ENCODE data around the gene AFF3. TPM values are rescaled to one million over a fixed set of nuclear protein-coding genes. Genes with fewer than 3 reads are reported as not detected.
"Not testable (repeated sequence)": the region's sequence is repeated elsewhere in the genome, so short reads cannot be mapped to it uniquely, and the experiment has no call there.

The AFF3 gene
- total RNA-seq, 4 donors from 2014 or later: 2.1 to 7.3 (median 3.5) TPM

DNA sequence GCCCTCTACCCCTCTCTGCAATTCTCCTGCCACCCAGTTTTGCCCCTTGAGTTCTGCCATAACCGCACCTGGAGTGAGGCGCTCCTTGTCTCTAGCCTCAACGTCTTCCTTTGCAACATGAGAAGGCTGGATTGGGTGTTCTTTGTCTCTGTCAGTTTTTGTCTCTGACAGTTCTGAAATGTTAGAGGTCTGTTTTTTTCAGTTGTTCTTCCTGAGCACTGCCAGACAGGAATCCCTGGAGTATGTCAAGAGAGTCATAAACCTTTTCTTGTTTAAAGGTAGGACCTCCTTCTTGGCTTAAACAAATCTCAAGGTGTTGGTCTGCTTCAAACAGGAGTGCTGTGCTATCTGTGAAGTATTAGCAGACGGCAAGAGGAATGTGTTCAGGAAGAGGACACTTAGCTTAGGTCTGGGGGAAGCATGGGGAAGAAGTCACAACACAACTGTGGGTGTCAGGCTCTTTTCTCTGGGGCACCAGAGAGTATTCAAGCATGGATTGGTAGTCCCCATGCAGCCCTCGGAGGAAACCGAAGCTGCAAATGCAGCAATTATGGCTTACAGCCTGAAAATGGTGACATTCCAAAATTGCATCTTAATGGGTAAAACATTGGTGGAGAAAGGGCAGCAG is 32.3 kb downstream of the AFF3 start:
- 72 to 78% methylated on average over 6 of the region's 6 CpGs for WGBS, 2 donors
- no peak overlapping the region for H3K4me3 ChIP-seq (ENCODE audit: low read depth, poor library complexity, severe bottlenecking)
- intact Hi-C loops (cut with DNase I; ENCODE audit: low total_unique reads): no loop called here
- TF ChIP-seq, protein P1, sequence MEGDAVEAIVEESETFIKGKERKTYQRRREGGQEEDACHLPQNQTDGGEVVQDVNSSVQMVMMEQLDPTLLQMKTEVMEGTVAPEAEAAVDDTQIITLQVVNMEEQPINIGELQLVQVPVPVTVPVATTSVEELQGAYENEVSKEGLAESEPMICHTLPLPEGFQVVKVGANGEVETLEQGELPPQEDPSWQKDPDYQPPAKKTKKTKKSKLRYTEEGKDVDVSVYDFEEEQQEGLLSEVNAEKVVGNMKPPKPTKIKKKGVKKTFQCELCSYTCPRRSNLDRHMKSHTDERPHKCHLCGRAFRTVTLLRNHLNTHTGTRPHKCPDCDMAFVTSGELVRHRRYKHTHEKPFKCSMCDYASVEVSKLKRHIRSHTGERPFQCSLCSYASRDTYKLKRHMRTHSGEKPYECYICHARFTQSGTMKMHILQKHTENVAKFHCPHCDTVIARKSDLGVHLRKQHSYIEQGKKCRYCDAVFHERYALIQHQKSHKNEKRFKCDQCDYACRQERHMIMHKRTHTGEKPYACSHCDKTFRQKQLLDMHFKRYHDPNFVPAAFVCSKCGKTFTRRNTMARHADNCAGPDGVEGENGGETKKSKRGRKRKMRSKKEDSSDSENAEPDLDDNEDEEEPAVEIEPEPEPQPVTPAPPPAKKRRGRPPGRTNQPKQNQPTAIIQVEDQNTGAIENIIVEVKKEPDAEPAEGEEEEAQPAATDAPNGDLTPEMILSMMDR (IDR thresholded peaks at IDR 0.05): no peak
- no peak for TF ChIP-seq POLR2A (IDR thresholded peaks at IDR 0.05)
- no peak for DNase-seq (ENCODE audit: low spot score in 2 of 2)

- intact Hi-C loops (cut with DNase I; ENCODE audit: low total_unique reads); DNase-seq (ENCODE audit: low spot score in 2 of 2); H3K4me3 ChIP-seq (ENCODE audit: low read depth, poor library complexity, severe bottlenecking): not testable (repeated sequence)
- 65 to 77% methylated on average over 3 of the region's 3 CpGs for WGBS, 2 donors
These were observed 33.8 kb downstream of the AFF3 start for GRCh38 chr2:100108648-100109020.

DNA sequence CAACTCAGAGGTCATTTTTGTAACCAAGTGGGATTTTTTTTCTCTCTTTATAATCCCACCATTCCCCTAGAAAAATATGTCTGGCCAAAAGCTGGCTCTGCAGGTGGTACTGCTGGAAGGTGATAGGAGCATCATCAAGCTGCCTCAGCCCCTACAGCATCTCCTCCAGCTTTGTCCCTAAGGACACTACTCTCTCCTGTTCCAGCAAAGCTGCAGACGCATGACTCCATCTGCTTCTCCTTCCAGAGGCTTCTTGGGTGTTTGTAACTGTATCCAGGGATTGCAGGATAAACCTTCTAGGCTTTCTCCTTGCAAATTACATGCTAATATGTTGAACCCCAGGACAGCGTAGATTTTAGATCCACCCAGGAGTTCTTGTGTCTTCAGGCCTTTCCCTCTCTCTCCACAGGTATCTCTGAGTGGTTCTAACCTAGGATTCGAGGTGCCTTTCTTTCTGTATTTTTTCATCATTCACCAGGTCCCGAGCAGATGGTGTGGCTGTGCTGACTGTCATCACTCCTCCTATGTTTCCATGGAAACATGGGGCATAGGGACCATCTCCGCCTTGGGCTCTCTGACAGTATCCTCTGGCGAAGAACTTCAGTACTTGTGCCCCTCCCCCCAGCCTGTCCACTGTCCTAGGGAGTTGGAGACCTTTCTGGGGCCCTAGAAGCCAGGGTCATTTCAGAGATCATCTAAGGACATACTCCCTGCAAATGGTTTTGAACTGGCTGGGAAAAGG is 34.3 kb downstream of the AFF3 start:
- 86 to 91% methylated on average over 6 of the region's 6 CpGs for WGBS, 2 donors
- no peak for DNase-seq (ENCODE audit: low spot score in 2 of 2)
- TF ChIP-seq, protein P1 (IDR thresholded peaks at IDR 0.05): no peak
- TF ChIP-seq POLR2A (IDR thresholded peaks at IDR 0.05): no peak
- no peak overlapping the region for H3K4me3 ChIP-seq (ENCODE audit: low read depth, poor library complexity, severe bottlenecking)
- intact Hi-C loops (cut with DNase I; ENCODE audit: low total_unique reads): no loop called here

DNA sequence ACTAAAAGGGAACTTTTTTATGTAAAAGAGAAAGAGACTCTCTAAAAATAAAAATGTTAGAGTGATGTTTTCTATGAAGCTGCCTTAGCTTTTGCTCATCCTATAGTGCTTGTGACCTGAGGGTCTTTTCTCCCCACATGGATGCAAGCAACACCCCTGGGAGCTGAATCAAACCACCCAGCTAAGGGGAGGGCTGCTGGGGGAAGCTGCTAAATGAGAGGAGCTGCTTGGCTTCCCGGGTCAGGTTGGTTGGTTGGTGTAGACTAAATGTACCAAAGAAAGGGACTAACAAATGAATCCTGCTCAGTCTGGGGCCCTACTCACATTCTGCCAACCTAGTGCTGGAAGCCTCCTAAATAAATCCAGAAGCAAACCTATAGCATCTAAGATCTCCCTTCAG is 35.0 kb downstream of the AFF3 start:
- 57 to 78% methylated on average over 1 of the region's 1 CpG for WGBS, 2 donors
- no peak overlapping the region for H3K4me3 ChIP-seq (ENCODE audit: low read depth, poor library complexity, severe bottlenecking)
- TF ChIP-seq, protein P1 (IDR thresholded peaks at IDR 0.05): no peak
- no peak for TF ChIP-seq POLR2A (IDR thresholded peaks at IDR 0.05)
- intact Hi-C loops (cut with DNase I; ENCODE audit: low total_unique reads): no loop called here
- DNase-seq (ENCODE audit: low spot score in 2 of 2): no peak

GRCh38 chr2:100106460-100106859 is 35.9 kb downstream of the AFF3 start:
- WGBS, 2 donors: 80 to 83% methylated on average over 9 of the region's 9 CpGs
- intact Hi-C loops (cut with DNase I; ENCODE audit: low total_unique reads): no loop called here
- no peak for DNase-seq (ENCODE audit: low spot score in 2 of 2)
- TF ChIP-seq POLR2A (IDR thresholded peaks at IDR 0.05): no peak
- TF ChIP-seq, protein P1 (IDR thresholded peaks at IDR 0.05): no peak
- no peak overlapping the region for H3K4me3 ChIP-seq (ENCODE audit: low read depth, poor library complexity, severe bottlenecking)

GRCh38 chr2:100105678-100106054 is 36.7 kb downstream of the AFF3 start:
- no peak overlapping the region for H3K4me3 ChIP-seq (ENCODE audit: low read depth, poor library complexity, severe bottlenecking)
- WGBS, 2 donors: 44 to 45% methylated on average over 12 of the region's 12 CpGs
- no peak for TF ChIP-seq POLR2A (IDR thresholded peaks at IDR 0.05)
- TF ChIP-seq, protein P1 (IDR thresholded peaks at IDR 0.05): no peak
- intact Hi-C loops (cut with DNase I; ENCODE audit: low total_unique reads): no loop called here
- no peak for DNase-seq (ENCODE audit: low spot score in 2 of 2)

Measured in lower leg skin (tissue), 4 donors.